Fibroblast of skin of right biceps (primary cell): ENCODE results near the gene C17orf114.
"Not testable (repeated sequence)": the region's sequence is repeated elsewhere in the genome, so short reads cannot be mapped to it uniquely, and the experiment has no call there.

Experiments used
- DNase-seq: peaks from one replicate; pipeline ENCODE4 v3.0.0-alpha.2; 2013

C17orf114 gene

DNA sequence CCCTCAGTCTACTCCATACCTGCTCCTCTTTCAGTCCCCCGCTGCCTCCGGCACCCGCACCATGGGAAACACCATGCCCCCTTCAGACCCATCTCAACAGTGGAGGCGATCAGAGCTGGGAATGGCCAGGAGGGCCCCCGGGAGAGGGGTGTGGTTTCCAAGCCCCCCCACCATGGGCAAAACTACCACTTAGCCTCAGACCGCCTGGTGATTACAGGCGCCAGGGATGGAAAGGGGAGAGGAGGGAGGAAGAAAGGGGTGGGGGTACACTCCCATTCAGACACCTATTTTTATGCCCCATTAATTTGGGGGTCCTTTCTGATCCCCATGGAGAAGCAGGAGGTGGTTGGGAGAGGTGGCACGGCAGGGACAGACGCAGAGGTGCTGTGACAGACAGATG, at the start of gene C17orf114:
Gene C17orf114, minus strand, starts transcription at position 101 of the 400 bp plus-strand sequence.
- no peak for DNase-seq

DNA sequence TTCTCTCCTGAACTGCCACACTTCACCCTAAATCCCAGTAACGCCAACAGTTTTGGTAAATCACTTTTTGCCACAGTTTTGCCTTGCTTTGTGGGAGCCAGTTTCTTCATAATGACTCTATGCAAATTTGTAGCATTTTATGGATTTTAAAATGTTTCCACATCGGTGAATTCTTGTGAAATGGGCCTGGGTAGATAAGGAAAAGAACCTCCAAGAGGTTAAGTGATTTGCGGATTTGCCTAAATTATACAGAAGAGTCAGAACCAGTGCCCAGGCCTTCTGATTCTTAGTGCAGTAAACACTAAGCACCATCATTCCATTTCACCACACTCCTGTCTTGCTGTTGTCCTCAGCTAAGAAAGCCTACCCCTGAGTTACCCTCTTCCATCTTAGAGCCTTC, 49.0 kb upstream of the C17orf114 start:
- DNase-seq, result no peak

DNA sequence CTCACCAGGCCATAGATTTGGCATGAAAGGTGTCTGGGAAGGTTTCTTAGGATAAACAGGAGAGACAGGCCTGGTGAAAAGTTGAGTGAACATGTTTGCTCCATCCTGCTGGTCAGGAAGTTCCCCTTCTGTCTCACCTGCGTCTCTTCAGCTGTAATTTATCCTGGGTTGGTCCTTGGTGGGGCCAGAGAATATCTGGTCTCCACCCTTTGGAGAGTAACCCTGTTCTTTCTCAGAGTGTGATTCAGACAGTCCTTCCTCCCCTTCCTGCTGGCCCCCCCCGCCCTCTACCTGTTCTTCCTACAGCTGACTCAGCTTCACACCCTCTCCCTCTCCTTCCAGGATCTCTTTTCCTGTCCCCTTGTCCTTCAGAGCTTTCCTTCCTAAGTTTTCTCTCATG, 48.1 kb upstream of the C17orf114 start:
- DNase-seq, result no peak

DNA sequence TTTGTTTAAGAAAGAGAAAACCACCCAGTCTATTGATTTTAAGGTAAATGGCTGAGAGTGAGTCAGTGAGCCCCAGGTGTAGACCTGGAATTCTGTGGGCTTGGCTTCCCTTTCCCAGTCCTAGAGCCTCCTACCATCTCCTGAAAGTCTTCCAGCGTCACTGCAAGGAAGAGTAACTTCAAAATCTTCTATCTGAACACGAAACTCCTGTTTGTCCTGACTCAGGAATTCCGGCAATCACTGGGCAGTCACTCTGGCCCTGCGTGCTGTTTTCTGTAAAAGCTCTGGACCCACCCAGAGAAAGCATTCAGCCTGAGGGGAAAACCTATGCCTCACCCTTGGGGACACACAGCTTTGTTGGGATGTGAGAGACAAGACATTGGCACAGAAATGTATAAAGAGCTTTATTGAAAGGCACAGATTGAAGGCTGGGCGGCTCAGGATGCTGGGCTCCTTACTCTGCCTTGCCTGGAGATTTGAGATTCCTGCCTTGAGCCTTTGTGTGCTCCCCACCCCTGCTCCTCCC, 46.9 kb upstream of the C17orf114 start:
- DNase-seq, result no peak

DNA sequence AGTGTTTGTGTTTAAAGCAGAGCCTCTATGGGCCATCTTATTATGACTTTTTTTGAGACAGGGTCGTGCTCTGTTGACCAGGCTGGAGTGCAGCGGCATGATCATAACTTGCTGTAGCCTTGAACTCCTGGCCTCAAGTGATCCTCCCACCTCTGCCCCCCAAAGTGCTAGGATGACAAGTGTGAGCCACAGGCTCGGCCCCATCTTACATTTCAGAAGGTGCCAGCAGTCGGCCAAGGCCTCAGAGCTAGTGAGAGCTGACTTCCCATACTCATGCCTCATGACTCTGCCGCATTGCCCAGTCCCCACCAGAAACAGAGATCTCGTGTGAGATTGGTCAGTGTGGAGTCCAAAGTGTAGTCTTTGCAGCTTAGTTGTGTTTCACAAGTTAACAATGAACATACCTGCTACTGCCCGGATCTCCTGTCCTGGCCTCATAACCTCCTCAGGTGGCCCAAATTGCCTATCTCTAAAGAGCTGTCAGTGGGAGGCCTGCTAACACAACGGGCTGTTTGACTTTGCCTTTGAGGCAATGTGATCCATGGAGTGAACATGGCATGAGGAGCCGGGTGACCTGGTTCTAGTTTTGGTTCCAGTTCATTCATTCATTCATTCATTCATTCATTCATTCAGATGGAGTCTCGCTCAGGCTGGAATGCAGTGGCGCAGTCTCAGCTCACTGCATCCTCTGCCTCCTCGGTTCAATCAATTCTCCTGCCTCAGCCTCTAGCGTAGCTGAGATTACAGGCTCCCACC, 44.7 kb upstream of the C17orf114 start:
- DNase-seq, result no peak

DNA sequence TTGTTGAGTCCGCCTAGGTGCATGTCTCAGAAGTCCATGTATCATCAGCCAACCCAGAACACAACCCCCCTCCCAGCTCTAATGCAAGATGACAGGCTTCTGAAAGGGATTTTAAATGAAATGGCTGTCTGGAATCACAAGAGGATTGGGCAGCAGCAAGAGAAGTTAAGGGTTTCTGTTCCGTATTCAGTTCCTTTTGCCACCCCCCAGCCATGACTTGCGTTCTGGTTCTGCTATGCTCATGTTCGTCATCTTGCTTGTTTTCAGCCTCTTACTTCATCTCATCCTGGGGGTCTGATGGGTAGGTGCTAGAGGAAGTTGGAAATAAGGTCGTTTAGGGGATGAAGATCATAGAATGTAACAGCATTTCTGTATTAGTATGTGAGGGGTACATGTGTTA, 43.0 kb upstream of the C17orf114 start:
- DNase-seq, result no peak

DNA sequence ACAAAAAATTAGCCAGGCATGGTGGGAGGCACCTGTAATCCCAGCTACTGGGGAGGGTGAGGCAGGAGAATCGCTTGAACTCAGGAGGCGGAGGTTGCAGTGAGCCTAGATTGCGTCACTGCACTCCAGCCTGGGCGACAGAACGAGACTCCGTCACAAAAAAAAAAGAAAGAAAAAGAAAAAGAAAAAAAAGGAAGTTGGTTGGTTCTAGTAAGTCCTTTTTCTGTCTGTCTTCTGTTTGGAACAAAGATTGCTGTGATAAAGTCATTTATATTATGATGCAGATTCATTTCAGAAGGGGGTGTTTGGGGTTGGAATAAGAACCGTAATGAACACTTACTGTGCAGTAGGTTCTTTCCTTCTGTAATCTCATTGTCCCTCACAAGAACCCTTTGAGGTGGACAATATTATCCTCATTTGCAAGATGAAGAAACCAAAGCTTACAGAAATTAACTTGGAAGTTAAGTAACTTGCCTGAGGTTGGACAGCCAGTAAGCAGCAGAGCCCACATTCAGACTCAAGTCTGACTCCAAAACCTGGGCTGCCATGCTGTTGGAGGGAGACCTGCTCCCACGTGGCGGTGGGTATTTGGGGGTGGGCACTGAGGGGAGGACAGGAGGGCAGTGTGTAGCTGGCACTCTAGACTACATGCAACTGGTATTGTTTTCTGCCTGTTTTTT, 41.3 kb upstream of the C17orf114 start:
- no peak for DNase-seq

DNA sequence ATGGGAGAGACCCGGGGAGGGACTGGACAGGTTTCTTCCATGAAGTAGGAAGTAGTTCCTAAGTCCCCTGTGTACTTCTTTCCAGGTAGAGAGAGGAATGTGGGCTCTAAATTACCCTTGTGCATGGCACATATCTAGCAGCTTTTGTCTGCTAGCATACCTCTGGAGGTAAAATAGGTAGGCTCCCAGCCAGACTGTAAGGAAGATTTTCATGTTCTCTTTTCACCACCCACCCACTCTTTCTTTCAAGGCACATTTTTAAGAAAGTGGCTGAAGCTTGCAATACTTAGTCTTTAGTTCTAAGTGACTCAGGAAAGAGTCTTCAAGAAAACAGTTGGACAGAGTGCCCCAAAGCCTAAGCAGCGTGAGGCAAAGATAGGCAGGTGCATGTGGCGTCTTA, 40.2 kb upstream of the C17orf114 start:
- no peak for DNase-seq

DNA sequence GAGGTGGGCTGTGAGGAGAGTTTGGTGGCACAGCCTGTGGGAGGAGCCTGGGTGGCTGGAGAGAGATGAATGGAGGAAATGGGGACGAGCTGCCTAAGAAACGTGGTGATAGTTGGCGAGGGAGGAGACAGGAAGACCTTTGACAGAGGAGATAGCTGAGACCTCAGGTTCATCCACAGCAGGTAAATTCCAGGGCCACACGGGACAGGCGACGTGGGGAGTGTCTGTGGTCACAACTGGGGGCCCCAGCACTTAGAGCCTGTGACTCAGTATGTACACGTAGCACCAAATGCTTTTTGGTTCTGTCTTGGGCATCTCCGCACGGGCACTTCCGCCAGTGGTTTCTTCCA, 38.7 kb upstream of the C17orf114 start:
- no peak for DNase-seq

DNA sequence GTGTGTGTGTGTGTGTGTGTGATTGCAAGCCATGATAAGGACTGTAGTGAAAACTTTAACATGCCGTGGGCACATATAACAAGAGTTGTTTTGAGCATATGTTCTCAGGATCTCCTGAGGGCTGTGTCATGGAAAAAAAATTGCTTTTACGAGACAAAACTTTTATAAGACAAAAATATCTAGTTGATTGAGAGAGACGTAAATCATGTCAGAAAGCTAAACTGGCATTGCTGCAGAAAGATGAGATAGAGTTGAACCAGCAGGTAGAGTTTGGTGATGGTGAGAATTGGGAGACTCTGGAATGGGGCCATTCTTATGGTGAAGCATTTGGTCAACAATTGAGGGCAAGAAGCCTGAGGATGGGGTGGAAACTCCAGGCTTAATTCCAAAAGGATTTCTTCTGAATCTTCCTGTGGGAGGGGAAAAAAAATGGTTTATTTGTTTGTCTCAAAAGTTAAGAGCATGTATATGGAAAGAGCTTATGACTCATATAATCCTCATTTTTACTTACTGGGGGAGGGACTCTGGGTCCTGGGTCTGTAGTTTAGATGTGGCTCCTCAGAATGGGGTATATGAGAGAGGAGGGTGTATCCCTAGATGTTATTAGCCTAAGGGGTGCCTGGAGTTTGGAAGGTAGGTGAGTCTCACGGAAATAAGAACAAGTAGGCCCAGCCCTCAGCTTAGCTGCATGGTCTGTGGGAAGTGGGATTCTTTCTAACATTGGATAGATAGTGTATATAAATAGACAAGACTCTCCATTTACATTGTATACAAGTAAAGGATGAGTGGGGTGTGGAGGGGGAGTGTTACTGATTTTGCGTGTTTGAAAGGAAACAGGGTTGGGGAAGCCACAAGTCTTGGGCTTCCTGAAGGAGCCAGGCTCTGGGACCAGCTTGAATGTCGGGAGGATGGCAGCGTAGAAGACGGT, 38.1 kb upstream of the C17orf114 start:
- no peak for DNase-seq

DNA sequence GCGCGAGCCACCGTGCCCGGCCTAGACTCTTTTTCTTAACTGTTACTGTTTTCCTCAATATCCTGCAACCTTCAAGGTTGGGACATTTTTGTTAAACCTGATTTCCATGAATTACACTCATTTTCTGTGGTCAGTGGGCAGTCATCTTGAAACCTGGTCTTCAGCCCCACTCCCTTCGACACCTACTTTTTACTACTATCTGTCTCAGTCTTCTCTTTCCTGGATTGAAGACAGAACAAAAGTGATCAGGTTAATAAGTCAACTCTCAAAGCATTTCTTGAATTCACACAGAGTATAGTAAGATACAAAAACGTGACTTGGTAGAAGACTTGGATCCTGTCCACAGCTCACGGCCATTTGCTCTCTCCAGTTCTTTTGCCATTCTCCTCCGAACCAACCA, 37.1 kb upstream of the C17orf114 start:
- DNase-seq, result no peak

DNA sequence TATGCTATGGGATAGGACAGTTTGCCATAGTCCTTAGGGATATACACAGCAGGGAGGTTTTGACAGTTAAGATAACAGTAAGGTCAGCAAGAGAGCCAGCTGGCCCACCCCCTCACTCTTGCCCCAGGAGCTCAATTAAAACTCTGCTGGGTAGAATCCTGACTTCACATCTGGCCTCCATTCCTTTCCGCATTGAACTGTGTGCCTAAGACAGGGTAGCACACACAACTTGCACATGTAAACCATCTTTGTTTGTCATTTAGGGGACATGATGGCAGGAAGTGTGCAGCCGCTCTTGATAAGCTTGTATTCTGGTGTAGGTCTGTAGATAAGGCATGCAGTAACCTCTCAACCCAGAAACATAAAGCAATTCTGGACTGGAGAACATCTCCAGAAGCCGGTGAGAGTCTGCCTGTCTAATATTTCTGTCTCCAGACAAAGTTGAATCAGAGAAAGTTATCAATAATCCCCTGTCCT, 36.2 kb upstream of the C17orf114 start:
- no peak for DNase-seq

DNA sequence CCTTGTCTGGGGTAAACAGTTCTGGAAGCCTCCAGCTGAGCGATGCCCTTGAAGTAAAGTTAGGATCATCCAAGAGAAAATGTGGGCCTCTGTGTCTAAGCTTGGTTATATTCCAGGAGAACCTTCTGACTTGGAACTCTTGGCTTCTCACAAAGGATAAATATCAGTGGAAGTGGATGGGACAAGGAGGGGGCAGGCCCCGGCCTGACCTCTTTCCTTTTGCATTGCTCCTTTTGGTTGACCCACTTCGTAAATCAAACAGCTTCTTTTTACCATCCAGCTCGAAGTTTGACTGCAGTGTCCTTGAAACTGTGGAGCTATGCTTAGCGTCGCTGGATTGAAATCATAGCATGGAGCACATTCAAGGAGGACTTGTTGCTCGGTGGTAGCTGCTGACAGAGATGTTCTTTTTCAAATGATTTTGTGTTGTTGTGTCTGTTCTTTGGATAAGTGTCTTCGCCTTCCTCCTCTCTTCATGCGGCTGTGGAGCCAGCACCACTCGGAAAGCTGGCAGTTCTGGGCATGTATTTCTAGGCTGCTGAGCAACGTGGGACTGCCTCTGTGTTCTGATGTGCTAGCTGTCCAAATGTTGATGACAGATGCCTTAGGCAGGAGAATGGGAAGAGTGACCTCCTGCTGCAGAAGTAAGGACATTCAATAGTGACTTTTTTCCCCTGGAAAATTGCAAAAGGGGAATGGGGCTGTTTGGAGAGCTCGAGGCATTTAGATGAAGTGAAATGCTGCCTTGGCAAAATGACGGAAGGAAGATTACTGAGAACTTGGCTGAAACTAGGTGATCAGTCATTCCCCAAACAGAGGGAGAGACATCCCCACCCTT, 35.6 kb upstream of the C17orf114 start:
- DNase-seq, result no peak

DNA sequence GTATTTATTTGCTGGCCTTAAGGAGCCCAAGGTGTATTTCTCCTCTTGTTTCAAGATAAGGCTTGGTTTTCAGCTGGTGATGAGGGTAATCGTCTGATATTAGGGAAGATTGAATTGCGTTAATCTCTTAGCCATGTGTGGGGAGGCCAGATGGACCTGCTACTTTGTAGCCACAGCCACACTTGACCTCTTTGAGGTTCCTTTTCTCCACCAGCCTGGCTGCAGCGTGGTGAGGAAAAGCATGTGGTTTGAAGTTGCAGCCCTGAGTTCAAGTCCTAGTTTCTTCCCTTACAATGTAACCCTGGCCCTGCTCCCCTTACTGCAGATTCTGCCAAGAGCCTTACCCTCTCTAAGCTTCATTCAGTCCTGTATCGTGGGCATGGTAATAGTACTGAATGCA, 34.1 kb upstream of the C17orf114 start:
- no peak for DNase-seq

DNA sequence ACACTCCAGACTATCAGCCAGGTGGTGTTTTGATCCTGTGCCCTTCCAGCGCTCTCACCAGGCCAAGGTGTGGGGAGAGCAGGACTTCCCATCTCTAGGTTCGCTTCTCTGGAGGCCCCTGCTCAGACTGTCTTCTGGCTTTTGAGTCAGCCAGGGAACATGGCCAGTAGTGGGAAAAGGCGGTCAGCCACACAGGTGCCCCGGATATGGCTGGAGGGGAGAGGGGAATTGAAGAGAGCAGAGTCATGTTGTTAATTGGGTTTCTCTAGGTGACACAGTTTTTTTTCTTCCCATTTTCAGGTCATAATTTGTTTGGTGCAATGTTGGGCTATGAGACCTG, 32.5 kb upstream of the C17orf114 start:
- no peak for DNase-seq

DNA sequence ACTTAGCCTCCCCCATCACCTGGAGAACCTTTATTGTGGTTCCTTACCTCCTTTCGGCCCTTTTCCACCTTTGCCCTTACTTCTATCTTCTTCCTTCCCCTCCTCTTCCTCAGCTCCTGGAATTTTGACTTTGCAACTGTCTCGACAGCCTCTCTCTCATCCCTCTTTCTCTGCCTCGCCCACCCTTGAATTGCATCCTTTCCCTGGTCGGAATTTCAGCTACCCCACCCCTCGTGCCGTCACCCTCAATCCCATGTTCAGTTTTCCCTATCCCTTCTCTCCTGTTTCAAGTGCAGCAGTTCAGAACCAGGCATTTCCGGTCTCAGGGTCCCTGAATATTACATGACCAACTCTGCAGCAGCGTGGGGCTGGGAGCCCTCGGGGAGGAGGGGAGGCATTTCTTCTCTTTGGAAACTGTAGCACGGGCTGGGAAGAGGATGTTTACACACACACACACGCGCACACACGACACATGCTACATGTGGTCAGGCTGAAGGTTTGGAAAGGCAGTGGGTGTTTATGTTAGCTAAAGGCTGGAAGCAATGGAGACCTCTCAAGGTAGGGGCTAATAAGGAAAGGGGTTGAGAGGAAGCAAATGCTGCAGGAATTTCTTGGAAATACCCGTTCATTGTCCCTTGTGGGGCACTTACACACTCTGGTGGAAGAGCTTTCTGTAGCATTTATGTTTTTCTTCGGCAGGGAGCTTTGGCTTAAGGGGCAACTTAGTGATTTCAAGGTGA, 32.0 kb upstream of the C17orf114 start:
- DNase-seq, result peak; percentile 60

DNA sequence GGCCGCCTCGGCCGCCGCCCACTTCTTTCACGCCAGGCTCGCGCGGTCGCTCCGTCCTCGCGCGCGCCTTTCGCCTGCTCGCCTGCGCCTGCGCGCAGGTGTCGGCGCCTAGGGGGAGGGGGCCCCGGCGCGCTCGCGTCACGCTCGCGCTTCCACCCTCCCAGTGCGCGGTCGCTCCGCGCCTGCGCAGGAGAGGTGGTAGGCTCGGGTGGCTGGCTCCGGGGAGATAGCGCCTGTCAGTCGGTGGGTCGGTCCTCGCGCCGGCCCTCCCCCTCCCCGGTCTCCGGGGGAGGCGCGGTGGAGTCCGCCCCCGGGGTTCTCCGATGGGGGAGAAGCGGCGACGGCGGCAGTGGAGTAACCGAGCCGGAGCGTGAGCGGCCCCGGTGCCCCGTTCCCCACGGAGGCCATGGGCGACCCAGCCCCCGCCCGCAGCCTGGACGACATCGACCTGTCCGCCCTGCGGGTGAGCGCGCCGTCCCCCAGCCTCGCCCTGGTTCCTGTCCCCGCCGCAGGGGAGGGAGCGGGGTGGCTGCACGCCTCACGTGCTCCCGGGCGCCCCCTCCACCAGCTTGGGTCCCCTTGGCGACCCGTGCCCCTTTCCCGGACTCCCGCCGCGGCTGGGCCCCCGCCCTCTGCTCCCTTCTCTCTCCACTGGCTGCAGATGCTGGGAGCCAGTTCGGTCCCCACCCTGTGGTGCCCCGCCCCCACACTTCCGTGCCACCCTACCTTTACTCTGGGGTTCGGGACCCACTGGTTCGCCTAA, 31.2 kb upstream of the C17orf114 start, which contains the start of gene MINK1:
Gene MINK1, plus strand, starts transcription at position 163 of the 763 bp plus-strand sequence. Its CDS starts 244 bp downstream, at position 407.
- peak; percentile 93 for DNase-seq

DNA sequence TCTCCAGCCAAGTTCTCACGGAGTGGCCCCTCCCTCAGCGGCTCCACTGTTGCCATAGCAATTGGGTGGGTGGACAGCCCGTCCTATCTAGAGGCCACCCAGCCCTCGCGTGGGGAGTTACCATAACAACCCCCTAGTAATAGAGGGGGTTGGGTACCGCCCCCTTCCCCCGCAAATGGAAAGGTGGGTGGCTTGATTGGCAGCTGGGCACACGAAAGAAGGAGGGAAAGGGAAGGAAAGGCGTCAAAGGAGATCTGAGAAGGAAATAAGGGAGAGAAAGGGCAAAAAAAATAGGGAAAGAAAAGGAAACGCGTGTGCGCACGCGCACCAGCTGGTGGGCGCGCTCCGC, 30.7 kb upstream of the C17orf114 start:
- DNase-seq, result not testable (repeated sequence)

DNA sequence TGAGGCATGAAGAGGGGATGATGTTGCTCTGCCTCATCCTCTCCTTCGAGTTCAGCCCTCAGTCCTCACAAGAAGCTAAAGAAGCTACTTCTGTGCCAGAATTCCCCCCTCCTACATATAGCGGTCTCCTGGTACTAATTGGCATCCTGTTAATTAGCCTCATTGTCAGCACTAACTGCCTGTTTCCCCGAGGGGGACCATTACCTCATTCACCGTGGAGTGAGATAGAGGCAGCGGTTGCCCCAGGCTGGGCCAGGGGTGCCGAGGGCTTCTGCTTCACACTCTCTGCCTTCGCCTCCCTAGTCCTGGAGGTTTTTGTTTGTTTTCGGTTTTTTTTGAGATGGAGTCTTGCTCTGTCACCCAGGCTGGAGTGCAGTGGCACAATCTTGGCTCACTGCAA, 25.3 kb upstream of the C17orf114 start:
- DNase-seq, result no peak

DNA sequence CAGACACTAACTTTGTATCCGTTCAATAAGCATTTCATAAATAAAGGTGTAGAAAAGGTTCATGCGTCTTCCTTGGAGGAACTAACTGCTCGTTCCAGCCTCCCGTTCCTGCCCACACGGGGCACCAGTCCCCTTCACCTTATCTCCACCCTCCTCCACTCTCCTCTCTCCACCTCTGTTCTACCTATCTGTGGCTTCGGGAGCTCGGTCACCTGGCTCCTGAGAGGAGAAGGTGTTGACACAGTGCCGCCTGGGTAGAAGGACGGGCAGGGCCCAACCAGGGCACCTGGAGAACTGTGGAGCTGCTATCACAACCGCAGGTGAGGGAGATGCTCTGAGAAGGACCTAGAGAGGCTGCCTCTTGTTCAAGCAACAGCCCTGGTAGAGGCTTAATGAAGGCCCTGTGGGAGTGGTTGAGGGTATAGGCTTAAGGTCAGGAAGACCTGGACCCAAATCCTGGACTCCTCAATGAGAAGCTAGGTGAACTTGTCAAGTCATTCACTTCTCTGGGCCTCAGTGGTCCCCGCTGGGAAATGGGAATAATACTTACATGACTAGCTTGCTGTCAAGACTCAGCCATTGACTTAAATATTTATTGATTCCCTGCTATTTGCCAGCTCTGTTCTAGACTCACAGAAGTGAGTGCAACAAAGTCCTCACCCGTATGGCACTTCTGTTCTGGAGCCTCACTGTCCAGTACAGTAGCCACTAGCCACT, 21.4 kb upstream of the C17orf114 start:
- DNase-seq, result no peak
